ENCODE data around the gene NEK4. TPM values are rescaled to one million over a fixed set of nuclear protein-coding genes. Genes with fewer than 3 reads are reported as not detected.

NEK4 gene
- total RNA-seq, 1 donor from 2014 or later = 31.4 TPM

GRCh38 chr3:52794612-52795099, 23.9 kb upstream of the NEK4 start, which contains the start of gene ITIH3:
Gene ITIH3, plus strand, starts transcription at chr3:52794796. Its CDS starts 8 bp downstream, at chr3:52794804.
- ATAC-seq (peak; percentile 42), DNase-seq (ENCODE audit: low spot score) (no peak)
- intact Hi-C loops (cut with DNase I) = no loop called here

GRCh38 chr3:52793702-52794611, 23.2 kb upstream of the NEK4 start:
- ATAC-seq = no peak
- intact Hi-C loops (cut with DNase I) = no loop called here
- no peak for DNase-seq (ENCODE audit: low spot score)

- intact Hi-C loops (cut with DNase I) = no loop called here
- DNase-seq (ENCODE audit: low spot score) (no peak), ATAC-seq (no peak)
Observed at GRCh38 chr3:52792961-52793695, 22.4 kb upstream of the NEK4 start.

GRCh38 chr3:52792413-52792812, 21.7 kb upstream of the NEK4 start:
- no peak for ATAC-seq
- intact Hi-C loops (cut with DNase I) = no loop called here

GRCh38 chr3:52791928-52792327, 21.2 kb upstream of the NEK4 start:
- ATAC-seq = no peak
- DNase-seq (ENCODE audit: low spot score) = no peak
- intact Hi-C loops (cut with DNase I) = no loop called here

More at GRCh38 chr3:52792413-52792812, 21.7 kb upstream of the NEK4 start:
- no peak for DNase-seq (ENCODE audit: low spot score)

GRCh38 chr3:52791366-52791765, 20.6 kb upstream of the NEK4 start:
- ATAC-seq (no peak), DNase-seq (ENCODE audit: low spot score) (no peak)
- intact Hi-C loops (cut with DNase I) = no loop called here

GRCh38 chr3:52790741-52791140, 20.0 kb upstream of the NEK4 start:
- ATAC-seq (no peak), DNase-seq (ENCODE audit: low spot score) (no peak)
- intact Hi-C loops (cut with DNase I) = no loop called here

- no peak for ATAC-seq
- DNase-seq (ENCODE audit: low spot score) = no peak
- intact Hi-C loops (cut with DNase I) = no loop called here
Observed at GRCh38 chr3:52790337-52790736, 19.6 kb upstream of the NEK4 start.

GRCh38 chr3:52789746-52790040, 19.0 kb upstream of the NEK4 start:
- intact Hi-C loops (cut with DNase I) = no loop called here
- ATAC-seq (no peak), DNase-seq (ENCODE audit: low spot score) (no peak)

- intact Hi-C loops (cut with DNase I) = no loop called here
- DNase-seq (ENCODE audit: low spot score) (no peak), ATAC-seq (no peak)
Observed at GRCh38 chr3:52788890-52789745, 18.4 kb upstream of the NEK4 start.

GRCh38 chr3:52787672-52788625, 17.2 kb upstream of the NEK4 start:
- intact Hi-C loops (cut with DNase I) = no loop called here
- ATAC-seq (peak; percentile 55), DNase-seq (ENCODE audit: low spot score) (no peak)

GRCh38 chr3:52787246-52787645, 16.5 kb upstream of the NEK4 start:
- intact Hi-C loops (cut with DNase I) = no loop called here
- no peak for ATAC-seq
- no peak for DNase-seq (ENCODE audit: low spot score)

GRCh38 chr3:52786330-52787215, 15.8 kb upstream of the NEK4 start:
- DNase-seq (ENCODE audit: low spot score) (peak; percentile 45), ATAC-seq (no peak)
- intact Hi-C loops (cut with DNase I) = no loop called here

GRCh38 chr3:52784931-52785590, 14.3 kb upstream of the NEK4 start:
- peak; percentile 42 for DNase-seq (ENCODE audit: low spot score)
- ATAC-seq = no peak
- intact Hi-C loops (cut with DNase I) = no loop called here

GRCh38 chr3:52784021-52784621, 13.4 kb upstream of the NEK4 start:
- intact Hi-C loops (cut with DNase I) = no loop called here
- no peak for ATAC-seq
- peak; percentile 35 for DNase-seq (ENCODE audit: low spot score)

- DNase-seq (ENCODE audit: low spot score) (no peak), ATAC-seq (no peak)
Observed at GRCh38 chr3:52783211-52783555, 12.4 kb upstream of the NEK4 start.

More at GRCh38 chr3:52783211-52783555, 12.4 kb upstream of the NEK4 start:
- intact Hi-C loops (cut with DNase I) = no loop called here

Measured in sciatic nerve (tissue), 2 donors.